B cell (primary cell): Measurements from ENCODE around the gene DHRS12. TPM values are rescaled to one million over a fixed set of nuclear protein-coding genes. Genes with fewer than 3 reads are reported as not detected.

Experiments
- ATAC-seq: fragments of 200-7000 bp; cut with Tn5 transposase; one replicate; pipeline ENCODE4 v1.10.0; 2021; ENCODE audit warnings: low read depth, mild to moderate bottlenecking, moderate number of reproducible peaks, moderate library complexity
- CTCF ChIA-PET: fragments of 350-600 bp; sonication (Branson Sonifier 250); formaldehyde crosslinking; loops from one replicate; lab custom pipeline; 2021; ENCODE audit warnings: antibody characterized with exemption, inconsistent platforms; lab: Charles Lee
- POLR2A ChIA-PET: fragments of 350-600 bp; sonication (Branson Sonifier 250); formaldehyde crosslinking; loops from one replicate; lab custom pipeline; 2021; ENCODE audit warnings: antibody characterized with exemption; lab: Charles Lee
- DNase-seq: peaks from one replicate; pipeline ENCODE4 v3.0.0; 2013
- H2AFZ ChIP-seq: 2 replicates; pipeline ENCODE4 v1.6.1; 2012; ENCODE audit warnings: mild to moderate bottlenecking, low read depth, low read length; ENCODE audit not compliant: insufficient read depth, poor library complexity, severe bottlenecking
- H3K27ac ChIP-seq, 2 donors: 1 replicate in 1 of 2; 2 replicates in 1 of 2; pipeline ENCODE4 v1.5.1; 2012 to 2013; ENCODE audit warnings: low read length in 2 of 2, mild to moderate bottlenecking in 2 of 2, moderate library complexity in 1 of 2
- H3K27me3 ChIP-seq, 4 experiments: fragments of 200-600 bp in 1 of 4; sonication (generic) in 1 of 4; replicated peaks in 1 of 4; 1 replicate in 2 of 4; 2 replicates in 2 of 4; pipeline versions ENCODE4 v1.6.1 to v1.7.0; 2013 to 2016; ENCODE audit warnings: low read length in 3 of 4, mild to moderate bottlenecking in 2 of 4, mixed read lengths in 1 of 4, moderate library complexity in 1 of 4; ENCODE audit not compliant: insufficient read depth in 4 of 4, control insufficient read depth in 3 of 4; ENCODE audit errors: control extremely low read depth in 1 of 4
- H3K36me3 ChIP-seq, 2 experiments: replicated peaks in 1 of 2; 1 replicate in 1 of 2; 2 replicates in 1 of 2; pipeline versions ENCODE4 v1.6.1 to v1.7.1; 2013; ENCODE audit warnings: low read length in 1 of 2; ENCODE audit not compliant: insufficient read depth in 2 of 2, control insufficient read depth in 1 of 2; ENCODE audit errors: control extremely low read depth in 1 of 2, extremely low read depth in 1 of 2
- H3K4me1 ChIP-seq, 2 donors: fragments of 200-600 bp in 1 of 2; sonication (generic) in 1 of 2; 1 replicate in 1 of 2; 2 replicates in 1 of 2; pipeline versions ENCODE4 v1.5.1 to v1.6.1; 2013 to 2017; ENCODE audit warnings: low read length in 2 of 2; ENCODE audit not compliant: control insufficient read depth in 2 of 2, insufficient read depth in 2 of 2
- H3K4me2 ChIP-seq: replicated peaks from 2 replicates; pipeline ENCODE3; 2012; ENCODE audit warnings: mild to moderate bottlenecking, low read depth, low read length; ENCODE audit not compliant: poor library complexity, severe bottlenecking
- H3K4me3 ChIP-seq, 5 experiments: fragments of 200-600 bp in 1 of 5; sonication (generic) in 1 of 5; 1 replicate in 3 of 5; 2 replicates in 2 of 5; pipeline versions ENCODE4 v1.5.1 to v1.7.0; 2011 to 2016; ENCODE audit warnings: low read length in 4 of 5, mild to moderate bottlenecking in 4 of 5, low read depth in 2 of 5, control low read depth in 1 of 5, moderate library complexity in 1 of 5; ENCODE audit not compliant: insufficient read depth in 1 of 5; ENCODE audit errors: control extremely low read depth in 1 of 5, extremely low read depth in 1 of 5
- H3K79me2 ChIP-seq: fragments of 200-600 bp; sonication (generic); one replicate; pipeline ENCODE4 v1.6.0; 2016; ENCODE audit warnings: low read length; ENCODE audit not compliant: control insufficient read depth, insufficient read depth
- H3K9ac ChIP-seq: fragments of 200-600 bp; sonication (generic); 2 replicates; pipeline ENCODE4 v1.6.1; 2017; ENCODE audit warnings: mild to moderate bottlenecking, low read length, moderate library complexity
- H3K9me3 ChIP-seq, 3 donors: one replicate each; pipeline versions ENCODE4 v1.6.1 to v1.7.1; 2013; ENCODE audit warnings: low read length in 2 of 3; ENCODE audit not compliant: control insufficient read depth in 2 of 3, insufficient read depth in 1 of 3; ENCODE audit errors: control extremely low read depth in 1 of 3
- H4K20me1 ChIP-seq: 2 replicates; pipeline ENCODE4 v1.6.0; 2012; ENCODE audit warnings: mild to moderate bottlenecking, low read length; ENCODE audit not compliant: insufficient read depth, control insufficient read depth, poor library complexity, severe bottlenecking
- H3K27ac Mint-ChIP-seq: one replicate; pipeline ENCODE4 v1.8.0; 2021; ENCODE audit warnings: mixed read lengths
- H3K27me3 Mint-ChIP-seq: one replicate; pipeline ENCODE4 v1.8.0; 2021; ENCODE audit warnings: mixed read lengths
- H3K4me1 Mint-ChIP-seq: one replicate; pipeline ENCODE4 v1.8.0; 2021; ENCODE audit warnings: mixed read lengths
- H3K4me3 Mint-ChIP-seq: one replicate; pipeline ENCODE4 v1.8.0; 2021; ENCODE audit warnings: mixed read lengths
- H3K9me3 Mint-ChIP-seq: one replicate; pipeline ENCODE4 v1.8.0; 2022; ENCODE audit warnings: mixed read lengths; ENCODE audit not compliant: insufficient read depth
- EZH2 ChIP-seq: IDR thresholded peaks from 2 replicates; pipeline ENCODE4 v1.6.1; 2012; ENCODE audit warnings: borderline replicate concordance, low read depth, mild to moderate bottlenecking, moderate library complexity, low read length; ENCODE audit not compliant: insufficient read depth, poor library complexity, severe bottlenecking
- WGBS: methylation state at CpG from one replicate; pipeline ENCODE4 v1.1.5; 2013; ENCODE audit warnings: missing lambda C conversion rate; ENCODE audit not compliant: insufficient coverage; 5-methylcytosine and 5-hydroxymethylcytosine counted together
- intact Hi-C: fragments of 100-400 bp; cut with micrococcal nuclease; formaldehyde crosslinking; loops from one replicate; pipeline ENCODE4 v1.10.0; 2022
- polyA minus RNA-seq: library from RNA; depleted of rRNA, polyadenylated mRNA; stranded (reverse); fragments of >200 nt; gene quantifications from 2 replicates; pipeline ENCODE4 v1.2.3, GENCODE V29; 2012
- polyA plus RNA-seq: library from polyadenylated mRNA; depleted of rRNA; stranded (reverse); fragments of >200 nt; gene quantifications from 2 replicates; pipeline ENCODE4 v1.2.3, GENCODE V29; 2012
- total RNA-seq, 2 donors: library from RNA; stranded (reverse); fragments of 120-200 nt in 1 of 2; gene quantifications; 1 replicate in 1 of 2; 2 replicates in 1 of 2; pipeline versions ENCODE4 v1.2.3 to v1.2.4, GENCODE V29; 2013 to 2022
- TF ChIP-seq, protein P1 (sequence below): fragments of 200-600 bp; IDR thresholded peaks from one replicate; pipeline ENCODE4 v1.8.0; 2022; ENCODE audit warnings: antibody characterized with exemption, mild to moderate bottlenecking

The DHRS12 gene
- total RNA-seq (23.2 TPM in 2 replicates), polyA plus RNA-seq (12.0 and 13.3 TPM in 2 replicates), polyA minus RNA-seq (5.6 and 9.4 TPM in 2 replicates)
- 14.9 TPM for total RNA-seq (2013)

GRCh38 chr13:51803422-51804294 lies at the start of gene DHRS12:
Gene DHRS12, minus strand, starts transcription at chr13:51804163. Its CDS starts 4,504 bp downstream, at chr13:51799659.
- Histone ChIP-seq H3K9me3 (no peaks in the 10 kb centered on the region), H3K4me2 (peak within 1 kb of the TSS; percentile 88), H3K9ac (peak within 1 kb of the TSS; percentile 96), H3K4me1 (peaks cover 19 to 27% of the 10 kb centered on the region in 2 donors), H3K36me3 (no peaks in the 10 kb centered on the region), H2AFZ (peak within 1 kb of the TSS; percentile 64), H3K4me3 (peak within 1 kb of the TSS; percentile 64 to 94 (median 72)), H3K79me2 (peaks cover 11% of the 10 kb centered on the region), H4K20me1 (no peaks in the 10 kb centered on the region), H3K27ac (peak within 1 kb of the TSS; percentile 98), H3K27me3 (no peaks in the 10 kb centered on the region)
- peak within 1 kb of the TSS; percentile 100 for H3K27ac Mint-ChIP-seq
- no peaks in the 10 kb centered on the region for H3K9me3 Mint-ChIP-seq
- intact Hi-C loops: loop anchor here (1.0 to 10.0 kb wide), 5 partner anchors 209 to 651 kb away; partner anchors contain the start of genes ALG11, CKAP2, FAM124A and INTS6
- H3K4me3 Mint-ChIP-seq: peak within 1 kb of the TSS; percentile 99
- peak; percentile 84 for ATAC-seq
- CTCF ChIA-PET: interaction anchor here (0.8 to 2.2 kb wide), 7 partner anchors 11 to 370 kb away, joined by 3 to 17 read pairs (median 3); partner anchors contain the start of gene INTS6
- peaks cover 38% of the 10 kb centered on the region for H3K4me1 Mint-ChIP-seq
- under 1% methylated on average over 91 of the region's 91 CpGs for WGBS
- peak; percentile 95 for DNase-seq
- TF ChIP-seq, protein P1, sequence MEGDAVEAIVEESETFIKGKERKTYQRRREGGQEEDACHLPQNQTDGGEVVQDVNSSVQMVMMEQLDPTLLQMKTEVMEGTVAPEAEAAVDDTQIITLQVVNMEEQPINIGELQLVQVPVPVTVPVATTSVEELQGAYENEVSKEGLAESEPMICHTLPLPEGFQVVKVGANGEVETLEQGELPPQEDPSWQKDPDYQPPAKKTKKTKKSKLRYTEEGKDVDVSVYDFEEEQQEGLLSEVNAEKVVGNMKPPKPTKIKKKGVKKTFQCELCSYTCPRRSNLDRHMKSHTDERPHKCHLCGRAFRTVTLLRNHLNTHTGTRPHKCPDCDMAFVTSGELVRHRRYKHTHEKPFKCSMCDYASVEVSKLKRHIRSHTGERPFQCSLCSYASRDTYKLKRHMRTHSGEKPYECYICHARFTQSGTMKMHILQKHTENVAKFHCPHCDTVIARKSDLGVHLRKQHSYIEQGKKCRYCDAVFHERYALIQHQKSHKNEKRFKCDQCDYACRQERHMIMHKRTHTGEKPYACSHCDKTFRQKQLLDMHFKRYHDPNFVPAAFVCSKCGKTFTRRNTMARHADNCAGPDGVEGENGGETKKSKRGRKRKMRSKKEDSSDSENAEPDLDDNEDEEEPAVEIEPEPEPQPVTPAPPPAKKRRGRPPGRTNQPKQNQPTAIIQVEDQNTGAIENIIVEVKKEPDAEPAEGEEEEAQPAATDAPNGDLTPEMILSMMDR: no peak
- no peak for TF ChIP-seq EZH2
- POLR2A ChIA-PET: interaction anchor here (1.1 to 1.7 kb wide), 3 partner anchors 349 to 352 kb away, joined by 5 to 9 read pairs (median 6); partner anchors contain the start of gene INTS6
- no peaks in the 10 kb centered on the region for H3K27me3 Mint-ChIP-seq
